HG03442 (cell line): ENCODE measurements around the gene OBP2B.
"Not testable (repeated sequence)": the region's sequence is repeated elsewhere in the genome, so short reads cannot be mapped to it uniquely, and the experiment has no call there.

Experiments used
- ATAC-seq: cut with Tn5 transposase; IDR thresholded peaks from one replicate; pipeline ENCODE4 v1.9.1; 2021; ENCODE audit warnings: mild to moderate bottlenecking, moderate library complexity; ENCODE audit not compliant: unreplicated experiment

The OBP2B gene

DNA sequence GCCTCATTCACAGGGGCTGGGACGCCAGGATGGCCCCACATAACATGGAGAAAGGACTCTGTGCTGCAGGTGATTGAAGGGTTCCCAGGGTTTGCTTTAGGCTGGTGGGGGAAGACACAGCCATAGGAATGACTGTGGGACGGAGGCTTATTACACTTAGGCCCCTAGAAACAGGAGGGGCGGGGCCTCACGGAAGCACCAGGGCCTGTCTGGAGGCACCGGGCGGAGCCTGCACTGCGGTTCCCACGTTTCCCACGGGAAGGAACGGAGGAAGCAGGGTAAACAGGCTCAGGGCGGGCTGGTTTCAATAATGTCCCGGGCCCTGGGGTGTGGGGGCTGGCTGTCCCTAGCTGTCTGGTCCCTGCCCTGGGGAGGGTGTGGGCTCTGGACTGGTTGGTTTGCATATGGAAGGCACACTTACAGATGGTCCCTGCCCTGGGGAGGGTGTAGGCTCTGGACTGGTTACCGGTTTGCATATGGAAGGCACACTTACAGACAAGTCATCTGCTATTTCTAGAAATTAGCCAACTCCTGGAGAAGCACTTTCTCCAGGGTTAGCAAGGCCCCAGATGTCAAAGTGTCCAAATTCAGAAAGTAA lies 14.2 kb upstream of the OBP2B start:
- not testable (repeated sequence) for ATAC-seq

DNA sequence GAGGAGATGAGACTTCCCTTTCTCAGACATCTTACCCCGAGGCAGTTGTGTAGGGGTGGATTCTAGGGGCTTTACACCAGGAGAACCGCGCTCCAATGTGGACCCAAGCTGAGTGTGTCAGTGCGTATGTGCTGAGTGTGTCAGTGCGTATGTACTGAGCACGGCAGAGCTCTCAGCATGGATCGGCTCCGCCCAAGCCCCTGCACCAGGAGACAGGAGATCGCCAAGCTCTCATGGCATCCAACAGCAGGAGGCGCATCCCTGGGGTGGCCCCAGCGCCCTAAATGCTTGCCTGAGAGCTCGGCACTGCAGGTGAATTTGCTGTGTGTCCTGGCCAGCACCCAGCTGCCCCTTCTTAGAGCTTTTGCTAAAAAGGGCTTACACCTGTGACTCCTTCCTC lies 12.9 kb upstream of the OBP2B start:
- not testable (repeated sequence) for ATAC-seq

DNA sequence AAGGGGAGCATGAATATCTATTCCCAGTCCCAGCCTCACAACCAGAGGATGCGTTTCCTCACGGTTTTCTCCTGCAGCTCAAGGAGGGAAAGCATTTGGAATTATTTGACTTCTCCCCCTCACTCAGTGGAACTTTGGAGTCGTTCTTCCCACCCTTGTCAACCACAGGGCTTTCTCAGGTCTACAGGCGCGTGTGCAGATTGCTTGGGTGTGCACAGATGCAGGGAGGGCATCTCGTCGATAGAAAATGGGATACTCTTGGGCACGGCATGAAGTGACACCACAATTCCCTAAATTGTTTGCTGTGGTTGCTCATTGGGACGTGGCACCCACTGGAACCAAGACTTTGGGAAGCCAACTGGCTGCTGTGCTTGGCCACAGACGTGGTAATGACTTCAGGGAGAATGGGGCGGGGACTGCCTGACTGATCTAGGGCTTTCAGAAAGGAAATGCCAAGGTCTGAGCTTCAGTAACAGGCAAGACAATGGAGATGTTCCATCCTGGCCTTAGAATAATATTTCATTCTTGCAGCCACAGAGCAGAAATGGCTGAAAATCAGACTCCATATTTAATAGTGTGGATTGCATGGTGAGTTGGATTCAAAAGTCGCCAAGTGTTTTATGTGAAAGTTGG lies 12.2 kb upstream of the OBP2B start:
- no peak for ATAC-seq

DNA sequence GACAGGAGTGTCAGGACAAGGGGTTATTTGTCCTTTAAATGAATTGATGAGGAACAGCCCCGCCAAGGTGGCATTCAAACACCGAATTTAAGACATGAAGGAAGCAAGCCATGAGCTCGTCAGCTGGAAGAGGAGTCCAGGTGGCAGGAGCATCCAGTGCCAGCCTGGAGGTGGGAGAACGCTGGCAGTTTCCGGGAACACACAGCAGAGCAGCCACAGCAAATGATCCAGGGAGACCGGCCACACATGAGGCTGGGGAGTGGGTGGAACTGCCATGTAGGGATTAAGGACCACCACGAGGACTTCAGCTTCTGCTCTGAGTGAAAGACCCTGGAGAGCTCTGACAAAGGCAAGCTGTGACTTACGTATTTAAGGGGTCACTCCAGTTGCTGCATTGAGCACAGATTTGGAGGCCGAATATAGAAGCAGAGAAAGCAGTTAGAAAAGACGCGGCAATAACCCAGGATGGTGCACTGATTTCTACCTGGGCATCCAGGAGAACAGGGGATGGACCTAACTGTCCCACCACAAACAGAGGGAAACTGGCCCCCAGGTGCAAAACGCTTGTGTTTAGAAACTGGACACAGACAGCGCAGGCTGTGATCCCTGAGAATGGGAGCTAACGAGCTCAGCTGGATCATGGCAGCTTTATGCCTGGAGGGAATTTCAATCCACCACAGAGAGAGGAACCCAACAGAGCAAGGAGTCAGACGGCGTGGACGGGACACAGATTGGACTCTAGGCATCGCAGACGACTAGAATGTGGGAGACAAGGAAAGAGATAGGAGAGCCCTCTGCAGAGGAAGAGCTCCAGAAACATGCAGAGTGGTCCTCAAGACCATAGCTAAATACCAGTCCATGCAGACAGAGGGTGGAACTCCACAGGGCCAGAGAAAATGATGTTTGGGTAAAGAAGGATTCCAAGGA lies 9.3 kb upstream of the OBP2B start:
- ATAC-seq: not testable (repeated sequence)

DNA sequence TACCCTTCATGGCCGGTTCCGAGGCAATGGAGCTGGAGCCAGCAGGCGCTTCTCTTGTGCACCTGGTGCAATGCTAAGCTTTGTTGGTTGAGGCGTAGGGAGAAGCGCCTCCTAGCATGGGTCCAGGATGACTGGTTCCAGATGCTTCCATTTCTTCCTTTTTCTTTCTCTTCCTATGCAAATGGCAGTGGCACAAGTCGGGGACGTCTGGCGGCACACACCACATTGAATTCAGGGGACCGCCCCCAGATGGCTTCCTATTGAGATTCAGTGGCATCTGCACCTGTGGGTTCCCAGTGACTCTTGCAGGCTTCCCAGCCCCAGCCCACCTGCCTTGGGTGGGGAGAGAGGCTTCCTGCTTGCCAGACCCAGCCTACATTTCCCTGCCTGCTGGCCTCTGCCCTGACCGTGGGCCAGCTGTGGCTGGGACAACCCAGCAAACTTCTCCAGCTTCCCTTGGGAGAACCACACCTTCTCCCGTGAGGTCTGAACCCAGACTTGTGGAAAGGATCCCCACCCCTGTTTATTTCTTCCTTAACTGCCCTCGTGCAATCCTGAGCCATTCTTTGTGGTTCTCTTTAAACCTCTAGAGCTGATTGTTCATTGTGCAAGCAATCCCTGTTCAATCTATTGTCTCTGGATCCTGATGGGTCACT lies 8.4 kb upstream of the OBP2B start:
- not testable (repeated sequence) for ATAC-seq

DNA sequence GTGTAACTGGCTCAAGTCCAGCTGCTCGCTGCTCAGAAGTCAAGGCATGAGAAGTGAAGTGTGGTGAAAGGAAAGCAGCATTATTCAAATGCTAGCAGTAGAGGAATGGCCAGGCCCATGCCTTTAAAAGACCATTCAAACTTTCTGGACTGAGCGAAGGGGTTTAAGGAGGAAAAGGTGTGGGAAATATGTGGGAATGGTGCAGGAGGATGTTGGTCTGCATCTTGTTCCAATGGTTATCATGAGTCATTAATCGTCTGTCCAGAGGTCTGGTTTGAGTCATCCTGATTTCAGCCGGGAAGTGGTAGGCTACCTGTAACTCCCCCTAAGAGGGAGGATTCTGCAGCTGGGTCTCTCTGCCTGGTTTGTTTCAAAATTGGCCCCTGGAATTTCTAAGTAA lies 5.2 kb upstream of the OBP2B start:
- not testable (repeated sequence) for ATAC-seq

DNA sequence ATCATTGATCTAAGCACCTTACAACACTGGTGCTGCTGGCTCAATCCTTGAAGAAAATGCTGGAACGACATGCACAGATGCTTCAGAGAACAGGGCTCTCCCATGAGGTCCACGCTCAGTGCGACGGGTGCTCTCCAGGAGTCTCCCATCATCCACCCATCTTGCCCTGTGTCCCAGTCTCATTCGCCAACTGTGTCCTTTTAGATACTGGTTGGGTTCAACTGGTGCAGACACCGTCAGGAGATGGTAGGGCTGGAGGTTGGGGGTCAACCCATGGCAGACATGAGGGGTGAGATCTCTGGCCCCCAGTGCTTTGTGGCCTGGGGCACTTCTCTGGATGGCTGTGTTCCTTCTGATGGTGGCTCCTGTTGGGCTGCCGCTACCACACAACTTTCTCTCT lies 1.6 kb upstream of the OBP2B start:
- no peak for ATAC-seq

DNA sequence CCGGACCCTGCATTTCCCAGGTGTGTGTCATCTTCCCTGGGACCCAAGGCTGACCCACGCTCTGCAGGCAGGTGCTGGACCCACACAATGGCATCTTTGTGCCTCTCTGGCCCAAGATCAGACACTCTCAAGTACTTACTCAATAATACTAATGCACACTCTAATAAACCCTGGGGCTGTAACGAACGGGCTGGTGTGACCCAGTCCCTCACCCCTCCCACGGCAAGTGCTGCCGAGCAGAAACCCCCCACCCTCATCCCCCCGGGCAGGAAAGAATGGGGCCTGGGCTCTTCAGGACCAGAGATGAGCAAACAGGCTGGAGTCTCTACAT lies 1.1 kb upstream of the OBP2B start:
- ATAC-seq: no peak

DNA sequence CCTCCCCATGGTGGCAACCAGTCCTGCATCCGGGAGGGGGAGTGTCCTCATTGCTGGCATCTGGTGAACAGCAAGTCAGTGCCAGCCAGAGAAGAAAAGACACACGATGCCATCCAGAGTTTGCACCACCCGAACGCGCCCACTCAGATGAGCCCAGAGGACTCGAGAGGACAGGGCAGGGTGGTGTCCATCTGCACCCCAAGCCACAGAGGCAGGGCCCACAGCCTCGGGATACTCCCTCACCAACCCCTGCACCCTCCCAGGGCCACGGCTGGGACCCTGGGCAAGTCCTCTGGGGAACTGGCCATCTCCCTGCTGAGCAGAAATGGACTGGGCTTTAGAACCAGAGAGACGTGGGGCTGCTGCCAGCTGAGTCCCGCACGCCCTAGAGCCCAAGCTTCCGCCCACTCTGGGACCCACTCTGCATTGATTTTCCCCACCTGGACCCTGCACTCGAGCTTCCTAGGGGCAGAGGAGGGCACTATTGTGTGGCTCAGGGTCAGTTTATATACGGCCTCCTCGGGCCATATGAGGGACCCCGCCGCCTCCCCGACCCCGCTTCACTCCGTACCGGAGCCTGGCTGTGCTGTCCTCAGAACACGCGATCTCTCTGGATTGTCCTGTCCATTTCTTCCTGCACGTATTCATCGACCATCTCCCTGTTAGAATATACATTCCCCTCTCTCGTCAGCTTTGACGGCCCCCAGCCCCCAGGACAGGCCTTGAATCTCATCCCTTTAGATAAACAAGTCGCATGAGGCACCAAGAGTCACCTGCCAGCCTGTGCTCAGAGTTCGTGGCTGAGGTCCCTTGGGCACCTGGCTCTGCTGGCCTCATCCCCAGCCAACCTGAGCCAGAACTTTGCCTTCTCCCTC lies 514 bp upstream of the OBP2B start:
- ATAC-seq: not testable (repeated sequence)

DNA sequence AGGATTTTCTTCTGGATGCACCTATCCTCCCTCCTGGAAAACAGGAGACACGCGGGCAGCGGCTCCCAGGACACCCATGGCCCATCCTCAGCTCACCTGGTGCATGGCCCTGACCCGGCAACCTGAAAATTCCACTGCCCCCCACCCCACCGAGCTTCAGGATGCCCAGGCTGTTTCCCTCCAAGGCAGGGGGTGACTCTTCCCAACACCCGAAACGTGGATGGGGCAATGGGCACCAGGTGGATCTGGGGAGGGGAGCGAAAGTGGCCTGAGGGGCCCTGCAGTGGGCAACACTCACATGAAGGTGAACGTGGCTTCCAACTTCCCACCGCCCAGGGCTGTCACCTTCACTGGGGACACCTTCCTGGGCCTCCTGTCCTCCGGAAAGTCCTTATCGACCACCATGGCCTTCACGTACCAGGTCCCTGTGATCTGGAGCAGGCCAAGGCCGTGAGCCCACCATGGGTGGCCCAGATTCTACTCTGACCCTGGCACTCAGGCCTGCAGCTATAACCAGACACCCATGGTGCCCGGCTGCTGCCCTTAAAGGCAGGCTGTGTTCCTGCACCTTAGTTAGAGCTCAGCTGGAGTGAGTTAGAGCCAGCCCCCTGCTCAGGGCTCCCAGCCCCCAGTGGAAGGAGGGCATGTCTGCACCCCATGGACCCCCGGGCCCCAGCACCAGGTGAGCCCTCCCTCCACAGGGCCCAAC lies 725 bp downstream of the OBP2B start:
- ATAC-seq: not testable (repeated sequence)

DNA sequence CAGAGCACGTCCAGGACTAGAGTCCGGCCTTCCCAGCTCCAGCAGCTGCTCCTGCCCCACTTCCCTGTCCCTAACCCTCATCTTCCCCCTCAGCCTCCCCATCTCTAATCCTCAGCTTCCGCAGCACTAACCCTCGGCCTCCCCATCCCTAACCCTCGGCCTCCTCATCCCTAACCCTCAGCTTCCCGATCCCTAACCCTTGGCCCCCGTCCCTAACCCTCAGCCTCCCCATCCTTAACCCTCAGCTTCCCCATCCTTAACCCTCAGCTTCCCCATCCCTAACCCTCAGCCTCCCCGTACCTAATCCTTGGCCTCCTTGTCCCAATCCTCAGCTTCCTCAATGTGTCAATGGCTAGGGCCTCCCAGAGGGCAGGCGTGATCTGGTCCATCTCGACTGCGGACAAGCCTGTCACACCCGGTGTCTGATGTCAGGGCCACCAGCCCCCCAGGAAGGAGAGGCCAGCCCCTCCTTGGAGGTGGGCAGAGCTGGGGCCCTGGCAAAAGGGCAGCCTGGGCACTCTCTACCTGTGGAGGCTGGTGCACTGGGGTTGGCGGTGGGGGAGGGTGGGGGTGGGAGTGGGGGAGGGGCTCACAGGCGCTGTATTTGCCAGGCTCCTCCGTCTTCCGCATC lies 1.4 kb downstream of the OBP2B start:
- ATAC-seq: no peak

DNA sequence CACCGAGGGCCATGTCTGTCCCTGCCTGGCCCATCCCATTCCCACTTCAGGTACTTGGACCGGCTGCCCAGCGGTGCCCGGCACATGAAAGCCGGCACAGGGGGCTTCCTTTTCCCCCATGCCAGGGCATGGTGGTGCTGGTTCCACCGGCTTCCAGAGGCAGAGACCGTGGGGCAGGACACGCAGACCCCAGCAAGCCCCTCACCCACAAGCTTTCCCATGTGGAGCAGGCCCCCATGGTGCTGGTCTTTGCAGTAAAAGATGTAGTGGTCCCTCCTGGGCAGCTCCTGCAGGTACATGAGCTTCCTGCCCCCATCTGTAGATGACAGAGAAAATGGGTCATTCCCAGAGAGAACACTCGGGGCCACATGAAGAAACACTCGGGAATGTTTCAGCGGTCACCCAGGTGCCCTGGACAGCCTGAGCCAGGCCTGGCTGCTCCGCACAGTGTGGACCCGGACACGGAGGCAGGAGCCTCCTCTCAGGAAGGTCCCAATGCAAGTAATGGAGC lies 2.0 kb downstream of the OBP2B start:
- ATAC-seq: no peak

DNA sequence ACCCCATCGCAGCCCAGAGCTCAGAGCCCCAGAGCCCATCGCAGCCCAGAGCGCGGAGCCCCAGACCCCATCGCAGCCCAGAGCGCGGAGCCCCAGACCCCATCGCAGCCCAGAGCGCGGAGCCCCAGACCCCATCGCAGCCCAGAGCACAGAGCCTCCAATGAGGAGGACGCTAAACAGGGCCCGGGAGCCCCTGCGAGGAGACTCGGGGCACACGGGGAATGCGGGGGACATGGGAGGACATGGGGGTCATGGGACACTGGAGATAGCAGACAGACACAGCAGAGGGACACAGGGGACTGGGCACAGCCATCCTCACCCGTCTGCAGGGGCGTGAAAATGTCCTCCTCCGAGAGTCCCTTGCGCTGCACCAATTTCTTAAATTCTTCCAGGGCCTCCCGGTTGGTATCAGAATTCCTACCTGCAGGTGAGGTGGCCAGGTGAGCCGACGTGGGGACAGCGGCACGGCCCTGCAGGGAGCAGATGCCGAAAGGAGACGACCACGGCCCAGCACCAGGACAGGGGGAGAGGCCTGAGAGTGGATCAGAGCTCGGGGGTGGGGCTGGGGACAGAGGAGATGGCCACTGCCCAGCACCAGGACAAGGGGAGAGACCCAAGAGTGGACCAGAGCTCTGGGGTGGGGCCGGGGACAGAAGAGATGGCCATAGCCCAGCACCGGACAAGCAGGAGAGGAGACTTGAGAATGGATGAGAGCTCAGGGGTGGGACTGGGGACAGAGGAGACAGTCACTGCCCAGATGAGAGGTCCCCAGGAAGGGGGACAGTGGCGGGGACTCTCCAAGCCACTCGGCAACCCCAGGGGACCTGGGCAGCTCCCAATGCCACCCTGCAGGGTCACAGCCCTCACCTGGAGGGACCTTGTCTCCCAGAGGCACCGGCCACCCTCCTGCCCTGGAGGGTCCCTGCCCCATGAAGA lies 2.8 kb downstream of the OBP2B start:
- no peak for ATAC-seq

DNA sequence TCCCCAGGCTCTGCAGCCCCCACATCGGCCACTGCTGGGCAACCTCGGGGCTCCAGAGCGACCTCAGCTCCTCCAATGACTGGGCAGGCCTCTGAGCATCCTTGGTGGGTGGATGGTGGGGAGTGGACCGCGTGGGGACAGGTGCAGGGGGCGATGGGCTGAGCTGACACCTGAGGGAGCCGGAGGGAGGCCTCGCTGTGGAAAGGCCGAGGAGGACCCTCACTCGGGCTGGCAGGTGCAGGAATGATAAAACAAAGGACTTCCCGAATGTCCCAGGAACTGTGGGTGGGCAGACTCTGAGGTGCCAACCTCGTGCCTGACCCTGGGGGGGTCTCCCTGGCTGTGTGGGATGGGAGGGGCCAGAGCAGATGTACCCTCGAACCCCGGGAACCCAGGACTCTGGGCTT lies 3.6 kb downstream of the OBP2B start:
- not testable (repeated sequence) for ATAC-seq

DNA sequence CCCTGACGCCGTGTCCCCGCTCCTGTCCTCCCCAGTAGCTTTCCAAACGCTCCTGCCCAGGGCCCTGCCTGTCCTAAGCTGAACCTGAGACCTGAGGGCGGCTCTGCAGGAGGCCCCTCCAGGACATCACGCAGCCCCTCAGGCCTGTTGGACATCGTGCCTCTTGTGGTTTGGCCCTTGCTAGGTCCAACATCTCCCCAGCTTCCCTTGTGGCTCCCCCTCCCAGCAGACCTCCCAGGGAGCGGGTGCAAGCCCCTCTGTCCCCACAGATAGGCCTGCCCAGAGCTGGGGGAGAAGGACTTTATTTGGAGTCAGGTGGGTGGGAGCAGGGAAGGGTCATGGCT lies 4.1 kb downstream of the OBP2B start:
- no peak for ATAC-seq

DNA sequence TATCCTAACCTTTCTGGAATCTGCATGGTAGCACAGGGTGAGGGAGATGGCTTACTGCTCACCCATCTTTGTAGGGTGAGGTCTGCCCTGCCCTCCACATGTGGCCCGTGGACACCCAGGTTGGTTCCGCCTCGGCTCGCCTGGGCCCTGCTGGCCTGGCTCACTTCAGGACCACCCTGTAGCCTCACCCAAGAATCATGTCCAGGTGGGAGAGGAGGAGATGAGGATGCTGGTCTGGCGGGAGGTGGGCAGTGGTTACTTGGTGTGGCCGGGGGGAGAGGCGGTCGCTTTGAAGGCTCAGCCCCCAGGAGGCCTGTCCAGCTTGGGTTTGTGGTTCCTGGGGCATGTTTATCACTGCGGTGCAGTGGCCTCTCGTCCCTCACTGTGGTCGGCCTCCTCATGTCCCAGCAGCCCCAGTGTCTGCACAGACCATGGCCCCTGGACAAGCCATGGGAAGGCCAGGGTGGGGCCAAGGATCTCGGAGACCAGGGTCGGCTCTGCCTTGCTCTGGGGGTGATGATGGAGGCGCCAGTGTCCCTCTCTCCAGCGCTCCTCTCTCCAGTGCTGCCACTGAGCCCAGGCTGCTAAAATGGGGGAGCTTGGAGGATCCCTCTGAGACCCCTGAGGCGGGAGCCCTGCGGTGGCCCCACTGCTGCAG lies 4.6 kb downstream of the OBP2B start:
- ATAC-seq: no peak

DNA sequence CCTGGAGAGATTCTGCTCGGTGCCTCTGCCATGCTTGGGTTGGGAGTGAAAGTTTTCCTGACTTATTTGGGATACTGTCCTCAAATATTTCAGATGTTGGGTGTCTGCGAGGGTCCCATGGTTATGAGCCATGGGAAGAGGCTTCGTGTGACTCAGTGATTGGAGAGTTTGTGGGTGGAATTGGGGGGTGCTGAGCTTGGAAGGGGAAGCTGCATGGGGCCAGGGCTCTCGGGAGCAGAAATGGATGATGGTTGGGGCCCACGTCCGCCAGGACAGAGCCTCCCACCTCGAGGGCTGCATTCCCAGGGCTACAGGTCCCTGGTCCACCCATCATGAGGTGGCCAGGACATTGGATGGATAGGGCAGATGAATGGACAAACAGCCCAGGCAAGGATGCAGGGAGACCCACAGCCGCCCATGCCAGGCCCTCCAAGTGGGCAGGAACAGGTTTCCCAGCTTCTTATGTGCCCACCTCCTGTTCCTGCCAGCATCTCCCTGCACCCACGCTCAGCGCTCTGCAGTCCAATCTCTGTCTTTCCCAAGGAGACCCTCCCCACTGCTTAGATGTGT lies 5.5 kb downstream of the OBP2B start:
- no peak for ATAC-seq
